GM18868 (cell line): ENCODE results near the gene ABCG1.

ENCODE experiments used
- ATAC-seq: cut with Tn5 transposase; IDR thresholded peaks from one replicate; pipeline ENCODE4 v1.9.1; 2021; ENCODE audit warnings: mild to moderate bottlenecking, moderate library complexity; ENCODE audit not compliant: unreplicated experiment

The ABCG1 gene

DNA sequence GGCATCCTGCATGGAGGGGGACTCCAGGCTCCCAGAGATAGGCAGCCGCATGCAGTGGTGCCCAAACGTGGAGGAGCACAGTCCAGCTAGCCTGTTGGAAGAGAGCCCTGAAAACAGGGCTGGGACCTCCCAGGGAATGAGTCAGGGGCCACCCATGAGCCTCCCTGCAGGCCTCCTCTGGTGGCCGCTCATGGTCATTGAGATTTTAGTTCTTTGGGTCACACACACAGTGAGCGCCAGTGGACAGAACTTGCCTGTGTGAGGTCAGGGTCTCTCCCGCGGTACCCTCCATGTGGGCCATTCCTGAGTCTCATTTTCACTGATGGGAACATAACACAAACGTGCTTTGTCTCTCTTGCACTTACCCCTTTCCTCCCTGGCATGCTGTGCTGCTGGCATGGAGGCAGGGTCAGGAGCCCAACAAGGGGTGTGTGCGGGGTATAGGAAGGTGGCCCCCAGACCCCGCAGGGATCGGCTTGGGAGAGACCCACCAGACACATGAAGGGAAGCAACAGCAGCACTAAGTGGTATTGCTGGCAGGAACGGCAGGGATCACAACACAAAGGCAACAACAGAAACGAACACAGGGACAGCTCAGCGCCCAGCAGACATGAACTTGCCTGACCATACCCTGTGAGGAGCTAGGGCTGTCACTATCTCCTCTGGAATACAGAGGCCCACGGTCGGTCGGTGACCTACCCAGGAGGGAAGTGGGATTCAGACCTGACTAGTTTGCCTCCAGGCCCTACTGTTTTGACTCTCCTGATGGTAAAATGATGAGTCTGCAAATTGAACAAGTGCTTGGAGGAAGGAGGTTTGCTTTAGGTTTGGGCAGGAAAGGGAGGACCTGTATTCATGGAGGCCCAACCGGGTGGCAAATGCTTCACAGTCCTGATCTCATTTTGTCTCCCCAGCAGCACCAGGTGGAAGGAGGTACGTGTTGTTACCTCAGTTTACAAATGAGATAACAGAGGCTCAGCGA, 31.8 kb downstream of the ABCG1 start:
- no peak for ATAC-seq

DNA sequence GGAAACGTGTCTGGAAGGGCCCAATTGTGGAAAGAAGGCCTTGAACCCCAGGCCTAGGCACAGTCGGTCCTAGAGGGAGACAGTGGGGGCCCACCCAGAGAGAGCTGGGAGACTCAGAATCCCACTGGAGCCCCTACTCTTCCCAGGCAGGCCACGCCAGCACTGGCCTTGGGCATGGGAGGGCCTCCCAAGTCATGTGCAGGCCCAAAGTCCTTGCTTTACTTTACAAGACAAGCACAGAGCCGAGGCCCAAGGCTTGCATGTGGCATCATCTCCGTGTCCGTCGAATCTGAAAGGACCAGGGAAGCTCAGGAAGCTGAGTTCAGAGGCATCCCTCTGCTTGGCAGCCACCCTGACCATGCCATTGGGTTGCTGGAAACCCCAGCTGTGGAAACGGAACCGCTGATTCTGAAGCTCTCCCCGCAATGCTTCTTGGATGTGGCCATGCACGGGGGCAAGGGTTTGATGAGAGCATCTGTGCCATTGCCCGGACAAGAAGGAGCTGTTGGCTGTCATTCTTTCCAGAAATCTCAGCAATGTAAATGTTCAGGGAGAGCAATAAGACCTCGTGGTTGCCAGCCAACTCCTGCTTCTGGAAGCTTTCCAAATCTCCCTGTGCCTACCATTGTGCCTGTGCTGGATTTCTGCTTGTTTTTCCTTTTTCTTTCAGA, 32.8 kb downstream of the ABCG1 start:
- no peak for ATAC-seq

DNA sequence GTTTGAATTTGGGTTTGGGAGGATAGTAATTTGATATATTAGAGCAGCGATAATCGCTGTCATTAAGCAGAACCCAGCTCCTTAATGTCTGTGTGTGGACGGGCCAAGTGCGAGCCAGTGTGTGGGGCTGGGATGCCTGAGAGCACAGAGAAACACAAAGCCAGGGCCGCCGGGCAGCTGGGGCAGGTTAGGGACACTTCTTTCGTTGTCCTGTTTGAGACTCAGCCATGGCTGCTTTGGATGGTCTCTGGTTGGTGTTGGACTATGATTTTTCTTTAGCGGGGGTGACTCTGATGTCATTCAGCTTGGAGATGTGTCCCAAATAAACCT, 33.4 kb downstream of the ABCG1 start:
- no peak for ATAC-seq

DNA sequence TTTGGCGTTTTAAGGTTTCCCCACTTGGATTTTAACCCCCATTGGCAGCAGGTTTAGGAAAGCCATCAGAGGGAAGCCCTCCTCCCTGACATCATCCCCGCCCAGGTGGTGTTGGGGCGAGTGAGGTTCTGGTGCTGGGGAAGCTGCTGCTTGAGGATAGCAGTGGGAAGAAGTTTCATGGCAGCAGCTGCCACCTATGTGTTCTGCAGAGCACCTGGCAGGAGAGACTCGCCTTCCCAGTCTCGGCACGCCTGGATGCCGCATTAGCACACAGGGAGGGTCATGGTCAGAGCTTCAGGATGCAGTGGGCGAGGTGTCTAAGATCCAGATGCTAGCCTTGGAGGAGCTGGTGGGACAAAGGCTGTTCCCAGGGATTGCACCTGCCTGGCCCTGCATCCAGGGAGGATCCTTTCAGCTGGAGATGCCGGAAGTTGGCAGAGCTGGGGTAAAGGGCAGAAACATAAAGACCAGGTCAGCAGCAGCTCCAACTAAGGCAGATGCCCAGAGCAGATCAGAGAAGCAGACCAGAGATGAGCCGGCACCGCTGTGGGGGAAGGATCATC, 33.9 kb downstream of the ABCG1 start:
- no peak for ATAC-seq

DNA sequence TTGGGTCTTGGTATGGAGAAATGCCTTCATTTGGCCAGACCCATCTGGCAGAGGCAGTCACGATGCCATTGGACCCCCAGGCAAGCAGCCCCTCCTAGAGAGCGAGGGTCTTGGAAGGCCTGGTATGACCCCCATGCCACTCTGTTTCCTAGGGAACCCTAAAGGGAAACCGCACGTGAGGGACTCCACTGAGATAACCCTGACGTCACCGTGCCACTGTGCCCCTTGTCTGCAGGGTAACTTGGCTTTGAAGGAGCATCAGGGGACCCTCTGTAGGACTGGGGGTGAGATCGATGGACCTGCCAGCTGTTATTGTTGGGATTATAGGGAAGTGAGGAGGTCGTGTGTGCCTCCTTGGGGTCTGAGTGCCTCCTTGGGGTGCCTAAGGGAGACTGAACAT, 34.5 kb downstream of the ABCG1 start:
- ATAC-seq: no peak

DNA sequence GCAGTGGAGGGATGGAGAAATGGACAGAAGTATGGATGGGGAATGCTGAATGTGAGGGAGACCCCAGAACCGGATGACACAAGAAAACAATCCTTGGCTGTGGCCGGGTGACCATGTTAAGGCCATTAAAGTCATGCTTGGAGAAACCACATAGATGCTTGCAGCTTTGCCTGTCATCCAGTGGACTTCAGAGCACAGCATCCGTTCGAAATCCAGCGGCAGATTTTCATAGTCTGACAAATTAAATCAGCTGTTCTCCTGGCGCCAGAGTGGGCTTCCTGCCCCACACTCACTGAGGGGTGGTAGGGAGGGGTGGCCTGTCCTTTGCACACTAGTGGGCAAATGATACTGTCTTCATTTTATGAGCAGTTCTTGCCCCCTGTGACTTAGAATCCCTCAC, 35.1 kb downstream of the ABCG1 start:
- no peak for ATAC-seq

DNA sequence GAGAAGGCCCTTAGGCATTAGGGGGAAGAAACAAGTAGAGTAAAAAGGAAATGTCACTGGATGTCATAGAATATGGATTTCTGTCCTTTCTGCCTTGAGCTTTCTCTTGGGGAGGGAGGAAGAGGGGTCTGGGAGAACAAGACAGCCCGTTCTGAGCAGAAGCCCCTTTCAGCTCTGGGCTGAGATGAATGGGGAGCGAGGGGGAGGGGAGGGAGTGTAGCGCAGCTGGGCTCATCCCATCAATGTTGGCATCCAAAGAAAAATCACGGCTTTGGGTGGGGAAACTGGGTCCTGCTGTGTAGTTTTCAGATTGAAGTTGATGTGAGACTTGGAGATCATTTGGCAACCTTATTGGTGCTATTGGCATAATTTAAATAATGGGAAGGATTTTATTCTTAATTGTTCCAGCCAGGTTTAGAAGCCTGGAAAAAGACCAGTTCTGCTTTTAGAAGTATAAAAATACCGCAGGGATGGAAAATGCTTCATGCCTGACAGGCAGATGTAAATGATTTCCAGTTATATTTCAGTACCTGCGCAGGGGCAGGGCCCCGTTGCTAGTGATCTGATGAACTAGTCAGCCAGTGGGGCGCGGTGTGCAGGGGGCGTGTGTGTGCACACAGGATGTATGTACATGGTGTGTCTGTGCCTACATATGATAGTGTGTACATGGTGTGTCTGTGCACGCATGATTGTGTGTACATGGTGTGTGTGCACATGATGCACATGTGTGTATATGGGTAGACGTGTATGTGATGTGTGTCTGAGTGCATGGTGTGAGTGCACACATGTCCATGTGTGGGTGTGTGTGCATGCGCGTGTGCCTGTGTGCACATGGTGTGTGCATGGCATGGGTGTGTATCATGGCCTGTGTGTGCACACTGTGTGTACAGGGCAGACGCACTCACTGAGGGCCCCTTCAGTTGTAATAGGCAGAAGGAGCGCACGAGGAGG, 36.0 kb downstream of the ABCG1 start:
- ATAC-seq: no peak

DNA sequence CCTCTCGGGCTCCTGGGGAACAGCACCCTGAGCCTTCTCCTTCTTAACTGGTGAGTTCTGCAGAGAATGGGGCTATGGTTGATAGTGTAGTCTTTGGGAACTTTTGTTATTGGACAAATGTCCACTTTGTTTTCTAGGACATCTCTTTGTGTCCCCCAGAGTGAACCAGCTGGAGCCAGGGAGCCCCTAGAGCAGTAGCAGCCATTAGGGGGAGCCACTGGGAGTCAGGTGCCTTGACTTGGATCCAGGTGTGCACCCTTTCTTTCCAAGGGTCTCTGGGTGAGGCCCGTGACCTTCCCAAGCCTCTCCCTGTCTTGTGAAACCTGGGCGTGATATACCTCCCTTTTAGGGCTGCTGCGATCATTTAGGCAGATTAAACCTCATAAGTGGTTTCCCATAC, 36.9 kb downstream of the ABCG1 start:
- ATAC-seq: no peak

DNA sequence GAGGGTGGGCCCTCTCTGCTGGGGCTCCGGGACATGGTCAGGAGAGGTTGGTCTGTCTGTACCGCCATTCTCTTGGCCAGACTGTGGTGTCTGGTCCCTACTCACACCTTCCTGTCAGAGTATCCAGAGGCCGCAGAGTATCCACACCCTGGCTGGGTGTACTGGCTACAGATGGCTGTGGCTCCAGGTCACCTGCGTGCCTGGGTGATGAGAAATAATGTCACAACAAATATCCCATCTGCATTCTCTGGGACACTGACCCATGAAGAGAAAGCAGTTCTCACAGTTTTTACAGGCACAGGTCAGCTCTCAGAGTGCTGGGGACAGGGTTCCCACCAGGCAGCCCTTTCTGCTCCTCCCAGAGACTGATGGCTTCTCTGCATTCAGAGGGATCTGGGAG, 37.4 kb downstream of the ABCG1 start:
- no peak for ATAC-seq

DNA sequence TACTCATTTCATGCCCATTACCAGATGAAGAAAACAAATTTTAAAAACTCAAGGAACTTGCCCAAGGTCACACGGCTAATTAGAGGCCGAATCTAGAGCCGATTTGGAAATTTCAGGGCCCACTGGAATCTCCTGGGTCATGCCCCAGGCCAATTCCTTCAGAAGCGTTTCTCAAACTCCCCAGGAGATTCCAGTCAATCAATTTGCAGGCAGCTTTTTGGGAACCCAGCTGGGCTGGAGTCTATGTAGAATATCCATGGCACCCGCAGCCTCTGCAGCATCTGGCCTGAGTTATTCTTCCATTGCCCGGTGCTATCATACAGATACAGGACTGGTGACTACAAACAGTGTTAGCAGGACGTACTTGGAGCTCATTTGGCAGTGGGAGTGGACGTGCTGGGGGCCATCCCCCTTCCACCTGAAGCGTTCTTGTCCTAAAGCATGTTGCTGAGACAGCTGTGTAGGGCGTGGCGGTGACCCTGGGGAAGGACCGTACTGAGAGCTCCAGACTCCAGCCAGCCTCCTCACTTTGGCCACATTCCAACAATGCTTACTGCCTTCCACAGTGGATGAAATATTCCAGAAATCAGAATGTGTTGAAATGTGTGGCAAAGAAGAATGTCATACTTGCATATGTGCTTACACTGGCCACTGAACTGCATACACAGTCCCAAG, 38.3 kb downstream of the ABCG1 start:
- no peak for ATAC-seq

DNA sequence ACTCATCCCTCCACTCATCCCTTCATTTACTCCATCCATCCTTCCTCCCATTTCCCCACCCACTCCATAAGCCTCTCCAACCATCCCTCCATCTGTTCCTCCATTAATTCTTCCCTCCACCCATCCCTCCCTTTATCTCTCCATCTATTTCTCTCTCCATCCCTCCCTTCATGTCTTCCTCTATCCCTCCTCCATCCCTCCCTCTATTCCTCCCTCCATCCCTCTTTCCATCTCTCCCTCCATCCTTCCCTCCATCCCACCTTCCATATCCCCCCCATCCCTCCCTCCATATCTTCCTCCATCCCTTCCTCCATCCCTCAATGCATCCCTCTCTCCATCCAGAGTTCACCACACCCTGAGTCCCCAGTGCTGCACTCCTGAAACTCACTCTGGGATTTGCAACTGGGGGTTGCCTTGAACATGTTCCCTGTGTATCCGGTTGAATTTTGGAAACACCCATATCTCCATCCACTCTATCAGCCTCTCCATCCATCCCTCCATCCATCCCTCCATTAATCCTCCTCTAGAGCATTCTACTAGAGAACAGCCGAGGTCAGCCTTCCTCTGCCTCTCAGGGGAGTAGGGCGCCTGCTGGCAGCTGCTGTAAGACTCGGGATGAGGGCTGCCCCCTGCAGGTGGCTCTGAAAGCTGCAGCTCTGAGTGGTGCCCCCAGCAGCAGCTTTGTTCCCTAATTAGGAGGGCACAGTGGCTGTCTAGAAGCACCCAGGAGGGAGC, 39.4 kb downstream of the ABCG1 start:
- no peak for ATAC-seq

DNA sequence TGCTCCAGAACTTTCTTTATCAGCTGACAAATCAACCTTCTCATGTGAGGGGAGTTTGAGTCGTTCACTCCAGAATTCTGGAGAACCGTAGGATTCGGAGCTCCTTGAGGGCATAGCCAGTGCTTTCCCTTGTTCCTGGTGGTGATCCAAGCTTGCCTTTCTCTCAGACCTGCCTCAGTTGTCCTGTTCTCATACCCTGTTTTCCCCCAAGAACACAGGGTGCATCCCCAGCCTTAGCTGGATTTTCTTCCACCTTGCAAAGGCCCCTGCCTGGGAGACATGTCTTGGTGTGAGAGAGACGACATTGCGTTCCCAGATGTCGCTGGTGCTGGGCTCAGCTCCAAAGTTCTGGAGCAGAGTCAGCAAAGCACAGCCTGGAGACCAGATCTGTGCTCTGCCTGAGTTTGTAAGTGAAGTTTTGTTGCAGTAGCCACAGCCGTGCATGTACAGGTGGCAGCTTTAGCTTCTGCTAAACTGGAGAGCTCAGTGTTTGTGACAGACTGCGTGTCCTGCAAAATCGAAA, 40.0 kb downstream of the ABCG1 start:
- no peak for ATAC-seq

DNA sequence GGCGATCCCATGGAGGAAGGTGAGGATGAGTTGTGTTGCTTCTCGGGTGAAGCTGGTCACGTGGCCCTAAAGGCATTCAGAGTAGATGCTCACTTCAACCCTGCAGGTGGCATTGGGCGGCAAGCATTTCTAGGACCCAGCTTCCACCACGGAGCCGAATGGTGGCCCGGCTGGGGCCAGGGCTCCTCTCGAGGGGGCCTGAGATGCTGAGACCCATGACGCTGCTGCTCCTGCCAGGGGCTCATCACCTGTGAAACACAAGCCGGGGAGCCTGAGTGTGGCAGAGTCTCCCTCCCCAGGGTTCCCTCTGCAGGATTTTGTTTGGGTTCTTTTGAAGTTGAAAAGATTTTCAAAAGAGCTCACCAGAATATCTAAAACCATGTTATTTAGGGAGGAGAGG, 41.2 kb downstream of the ABCG1 start:
- no peak for ATAC-seq

DNA sequence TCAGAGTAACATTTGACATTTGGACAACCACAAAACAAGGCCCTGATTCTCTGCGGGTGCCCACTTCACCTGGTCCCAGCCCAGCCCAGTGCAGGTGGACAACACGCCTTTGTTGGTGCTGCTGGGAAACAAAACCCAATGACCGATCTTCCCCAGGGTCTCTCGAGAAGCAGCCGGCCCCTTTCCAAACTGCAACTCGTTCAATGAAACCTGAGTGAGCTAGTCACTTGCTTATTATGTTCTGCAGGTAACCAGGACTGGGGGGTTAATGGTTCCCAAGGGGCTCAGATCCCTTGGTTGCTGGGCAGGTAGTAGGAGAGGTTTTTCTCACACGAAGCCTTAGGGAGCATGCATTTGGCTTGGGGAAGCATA, 42.9 kb downstream of the ABCG1 start:
- ATAC-seq: no peak

DNA sequence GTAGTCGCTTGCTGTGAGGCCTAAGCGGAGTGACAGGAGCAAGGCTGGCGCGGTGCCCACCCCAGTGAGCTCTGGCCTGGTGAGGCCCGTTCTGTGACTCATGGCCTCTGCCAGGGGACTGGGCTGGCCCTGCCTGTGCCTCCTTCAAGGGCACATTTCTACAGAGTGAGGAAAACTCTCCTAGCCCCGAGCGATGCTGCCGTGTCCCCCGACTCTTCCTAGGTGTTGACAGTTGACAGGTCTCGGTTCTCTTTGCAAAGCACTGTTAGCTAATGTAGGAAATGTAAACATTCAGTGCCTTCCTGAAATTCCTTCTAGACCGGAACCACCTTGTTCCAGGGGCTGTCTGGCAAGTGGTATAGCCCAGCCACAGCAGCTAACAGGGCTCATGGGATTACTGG, 43.9 kb downstream of the ABCG1 start:
- no peak for ATAC-seq

DNA sequence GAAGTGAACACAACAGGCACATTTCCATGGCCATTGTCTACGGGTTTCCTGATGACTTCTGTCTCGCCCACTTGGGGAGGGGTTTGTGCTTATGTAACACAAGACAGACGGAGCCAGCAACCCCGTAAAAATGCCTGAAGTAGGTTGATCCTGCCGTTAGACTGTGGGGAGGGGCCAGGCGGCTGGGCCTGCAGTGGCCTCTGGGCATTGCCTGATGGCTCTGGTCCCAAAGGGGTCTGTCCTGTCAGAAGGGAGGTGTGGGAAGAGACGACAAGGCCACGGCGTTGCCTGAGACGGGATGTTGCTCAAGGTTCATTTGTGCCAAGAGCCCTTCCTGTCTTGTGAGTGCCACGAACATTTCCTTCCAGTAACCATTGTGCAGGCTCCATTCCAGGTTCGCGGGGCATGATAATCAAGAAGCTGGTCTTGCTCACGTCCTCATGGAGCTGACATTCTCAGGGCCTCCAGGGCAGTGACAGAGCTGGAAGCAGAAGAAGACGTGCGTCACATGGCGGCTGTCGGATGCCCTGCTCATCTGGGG, 44.7 kb downstream of the ABCG1 start:
- ATAC-seq: no peak

DNA sequence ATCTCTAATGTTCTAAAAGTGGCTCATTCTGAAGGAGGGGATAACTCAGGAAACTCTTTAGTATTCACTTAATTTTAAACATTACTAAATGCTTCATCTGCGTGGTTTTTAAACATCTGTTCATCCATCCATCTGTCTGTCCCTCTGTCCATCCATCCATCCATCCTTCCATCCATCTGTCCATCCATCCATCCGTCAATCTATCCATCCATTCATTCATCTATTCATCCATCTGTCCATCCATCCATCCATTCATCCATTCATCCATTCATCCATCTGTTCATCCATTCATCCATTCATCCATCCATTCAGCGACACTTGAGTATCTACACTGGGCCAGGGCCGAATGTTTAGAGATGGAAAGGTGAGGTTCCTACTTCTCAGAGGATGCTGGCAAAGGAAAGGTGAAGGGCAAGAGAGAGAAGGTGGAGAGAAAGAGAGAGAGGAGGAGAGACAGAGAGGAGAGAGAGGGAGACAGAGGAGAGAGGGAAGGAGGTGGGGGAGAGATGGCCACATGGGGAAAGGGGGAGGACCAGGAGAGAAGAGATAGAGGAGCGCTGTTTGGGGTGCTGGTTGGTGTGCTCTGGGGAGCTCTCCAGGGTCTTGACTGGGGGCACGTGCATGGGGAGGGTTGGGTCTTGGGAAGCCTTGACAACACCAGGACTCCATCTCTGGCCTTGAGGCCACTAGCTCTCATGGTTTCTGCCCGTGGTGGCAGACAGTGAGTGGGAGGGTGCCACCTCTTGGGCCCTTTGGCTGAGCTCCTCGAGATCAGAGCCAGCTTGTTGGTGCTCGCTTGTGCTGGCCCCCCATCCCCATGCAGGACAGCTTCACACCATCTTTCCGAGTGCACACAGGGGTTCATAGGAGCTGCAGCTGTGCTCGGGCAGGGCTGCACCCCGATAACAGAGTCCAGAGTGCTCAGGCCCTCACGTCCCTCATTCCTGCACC, 45.6 kb downstream of the ABCG1 start:
- no peak for ATAC-seq

DNA sequence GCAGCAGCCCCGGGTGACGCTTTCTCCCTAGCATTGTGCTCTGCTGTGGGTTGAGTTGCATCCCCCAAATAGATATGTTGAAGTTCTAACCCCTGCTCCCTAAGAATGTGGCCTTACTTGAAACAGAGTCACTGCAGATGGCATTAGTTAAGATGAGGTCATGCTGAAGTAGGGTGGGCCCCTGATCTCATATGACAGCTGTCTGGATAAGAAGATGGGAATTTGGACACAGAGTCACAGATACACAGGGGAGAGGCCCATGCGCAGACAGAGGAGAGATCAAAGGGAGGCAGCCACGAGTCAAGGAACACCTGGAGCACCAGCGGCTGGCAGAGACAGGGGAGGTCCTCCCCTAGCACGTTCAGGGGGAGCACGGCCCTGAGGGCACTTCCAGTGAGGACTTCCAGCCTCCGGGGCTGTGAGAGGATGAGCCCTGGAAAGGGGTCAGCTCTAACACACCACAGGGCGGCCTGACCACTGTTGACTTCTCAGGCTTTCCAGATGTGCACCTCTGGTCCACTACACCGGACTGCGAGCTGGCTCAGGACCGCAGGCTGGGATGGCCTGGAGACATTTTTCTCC, 46.4 kb downstream of the ABCG1 start:
- ATAC-seq: no peak
